ENCODE measurements around the gene TMEM186. TPM values are rescaled to one million over a fixed set of nuclear protein-coding genes. Genes with fewer than 3 reads are reported as not detected.

TMEM186 gene
- total RNA-seq, 1 donor from 2014 or later, result 9.6 TPM

DNA sequence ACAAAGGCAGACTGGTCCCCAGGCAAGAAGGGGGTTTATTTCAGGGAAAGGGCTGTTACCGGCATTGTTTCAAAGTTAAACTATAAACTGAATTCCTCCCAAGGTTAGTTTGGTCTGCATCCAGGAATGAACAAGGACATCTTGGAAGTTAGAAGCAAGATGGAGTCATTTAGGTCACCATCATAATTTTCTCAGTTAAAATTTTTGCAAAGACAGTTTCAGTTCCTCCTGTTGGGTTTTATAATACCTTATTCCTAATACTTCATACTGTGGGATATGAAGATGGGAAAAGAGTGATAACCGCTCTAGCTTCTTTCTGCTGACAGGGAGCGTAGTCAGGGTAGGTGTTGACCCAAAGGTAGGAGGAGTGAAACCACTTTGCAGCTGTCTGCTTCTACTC is 25.0 kb upstream of the TMEM186 start:
- FAIRE-seq (no peak), DNase-seq (ENCODE audit: low read depth) (no peak)
- H4K20me1 ChIP-seq (ENCODE audit: insufficient read depth, low read length), result peaks cover 55% of the 10 kb centered on the region
- TF ChIP-seq EZH2 (IDR thresholded peaks at IDR 0.05; ENCODE audit: insufficient read depth, low read length), result no peak
- TF ChIP-seq, protein P1, sequence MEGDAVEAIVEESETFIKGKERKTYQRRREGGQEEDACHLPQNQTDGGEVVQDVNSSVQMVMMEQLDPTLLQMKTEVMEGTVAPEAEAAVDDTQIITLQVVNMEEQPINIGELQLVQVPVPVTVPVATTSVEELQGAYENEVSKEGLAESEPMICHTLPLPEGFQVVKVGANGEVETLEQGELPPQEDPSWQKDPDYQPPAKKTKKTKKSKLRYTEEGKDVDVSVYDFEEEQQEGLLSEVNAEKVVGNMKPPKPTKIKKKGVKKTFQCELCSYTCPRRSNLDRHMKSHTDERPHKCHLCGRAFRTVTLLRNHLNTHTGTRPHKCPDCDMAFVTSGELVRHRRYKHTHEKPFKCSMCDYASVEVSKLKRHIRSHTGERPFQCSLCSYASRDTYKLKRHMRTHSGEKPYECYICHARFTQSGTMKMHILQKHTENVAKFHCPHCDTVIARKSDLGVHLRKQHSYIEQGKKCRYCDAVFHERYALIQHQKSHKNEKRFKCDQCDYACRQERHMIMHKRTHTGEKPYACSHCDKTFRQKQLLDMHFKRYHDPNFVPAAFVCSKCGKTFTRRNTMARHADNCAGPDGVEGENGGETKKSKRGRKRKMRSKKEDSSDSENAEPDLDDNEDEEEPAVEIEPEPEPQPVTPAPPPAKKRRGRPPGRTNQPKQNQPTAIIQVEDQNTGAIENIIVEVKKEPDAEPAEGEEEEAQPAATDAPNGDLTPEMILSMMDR (IDR thresholded peaks at IDR 0.05; ENCODE audit: insufficient read depth, low read depth, low read length), result no peak
- no peak overlapping the region for H3K27ac Mint-ChIP-seq (ENCODE audit: unreplicated experiment)
- no peaks in the 10 kb centered on the region for H3K9me3 ChIP-seq (ENCODE audit: insufficient read depth, low read depth, low read length)
- H3K9me3 Mint-ChIP-seq (ENCODE audit: unreplicated experiment), result peaks cover 2% of the 10 kb centered on the region
- peaks cover 3% of the 10 kb centered on the region for H3K4me1 Mint-ChIP-seq (ENCODE audit: low read depth, unreplicated experiment)
- peaks cover 26% of the 10 kb centered on the region for H3K36me3 Mint-ChIP-seq (ENCODE audit: low read depth, unreplicated experiment)
- H3K36me3 ChIP-seq (ENCODE audit: insufficient read depth, low read length), result peaks cover 51% of the 10 kb centered on the region
- H3K9ac ChIP-seq (ENCODE audit: low read length), result no peak overlapping the region
- no peaks in the 10 kb centered on the region for H3K4me1 ChIP-seq (ENCODE audit: insufficient read depth, low read length)
- H3K27me3 Mint-ChIP-seq (ENCODE audit: low read depth, unreplicated experiment), result no peaks in the 10 kb centered on the region
- H3K79me2 ChIP-seq (ENCODE audit: insufficient read depth, low read length), result peaks cover 39% of the 10 kb centered on the region
- H3K4me2 ChIP-seq (ENCODE audit: low read length), result no peak overlapping the region
- H3K4me3 Mint-ChIP-seq (ENCODE audit: unreplicated experiment), result no peak overlapping the region
- no peak overlapping the region for H3K27ac ChIP-seq (ENCODE audit: low read depth, low read length)
- no peaks in the 10 kb centered on the region for H3K27me3 ChIP-seq (ENCODE audit: insufficient read depth, low read length)
- H3K4me3 ChIP-seq (ENCODE audit: insufficient read depth, low read depth, low read length), result no peak overlapping the region
- H2AFZ ChIP-seq (ENCODE audit: low read depth, low read length), result no peak overlapping the region

DNA sequence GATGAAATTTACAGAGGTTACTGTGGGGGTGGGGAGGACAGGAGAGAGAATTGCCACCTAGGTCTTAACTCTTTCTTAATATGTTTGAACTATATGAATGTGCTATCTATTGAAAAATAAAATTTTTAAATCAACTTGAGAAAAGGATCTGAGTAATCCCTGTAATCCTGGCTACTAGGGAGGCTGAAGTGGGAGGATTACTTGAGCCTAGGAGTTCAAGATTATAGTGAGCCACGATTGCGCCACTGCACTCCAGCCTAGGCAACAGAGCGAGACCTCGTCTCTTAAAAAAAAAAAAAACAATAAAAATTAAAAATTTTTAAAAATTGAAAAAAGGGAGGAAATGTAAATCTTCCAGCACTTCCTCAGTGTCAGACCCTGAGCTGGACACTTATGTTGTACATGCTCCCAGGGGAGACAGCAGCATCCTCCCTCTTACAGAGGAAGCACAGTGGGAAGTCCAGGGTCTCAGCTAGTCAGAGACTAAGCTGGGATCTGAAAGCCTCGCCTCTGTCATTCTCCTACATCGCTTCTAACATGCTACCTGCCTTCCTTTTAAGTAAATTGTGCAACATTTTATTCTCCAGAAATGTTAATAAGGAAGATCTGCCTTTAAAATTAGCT is 22.1 kb upstream of the TMEM186 start:
- FAIRE-seq (no peak), DNase-seq (ENCODE audit: low read depth) (no peak)
- H3K4me3 ChIP-seq (ENCODE audit: insufficient read depth, low read depth, low read length), result no peak overlapping the region
- Mint-ChIP-seq H3K9me3 (ENCODE audit: unreplicated experiment) (peaks cover 2% of the 10 kb centered on the region), H3K27me3 (ENCODE audit: low read depth, unreplicated experiment) (no peaks in the 10 kb centered on the region), H3K4me1 (ENCODE audit: low read depth, unreplicated experiment) (peaks cover 3% of the 10 kb centered on the region), H3K27ac (ENCODE audit: unreplicated experiment) (no peak overlapping the region), H3K4me3 (ENCODE audit: unreplicated experiment) (no peak overlapping the region), H3K36me3 (ENCODE audit: low read depth, unreplicated experiment) (peaks cover 38% of the 10 kb centered on the region)
- no peaks in the 10 kb centered on the region for H3K9me3 ChIP-seq (ENCODE audit: insufficient read depth, low read depth, low read length)
- H3K27me3 ChIP-seq (ENCODE audit: insufficient read depth, low read length), result no peaks in the 10 kb centered on the region
- H3K4me1 ChIP-seq (ENCODE audit: insufficient read depth, low read length), result no peaks in the 10 kb centered on the region
- no peak overlapping the region for H3K4me2 ChIP-seq (ENCODE audit: low read length)
- peaks cover 44% of the 10 kb centered on the region for H3K79me2 ChIP-seq (ENCODE audit: insufficient read depth, low read length)
- H3K36me3 ChIP-seq (ENCODE audit: insufficient read depth, low read length), result peaks cover 65% of the 10 kb centered on the region
- H2AFZ ChIP-seq (ENCODE audit: low read depth, low read length), result no peak overlapping the region
- no peak overlapping the region for H3K27ac ChIP-seq (ENCODE audit: low read depth, low read length)
- H3K9ac ChIP-seq (ENCODE audit: low read length), result no peak overlapping the region
- peaks cover 74% of the 10 kb centered on the region for H4K20me1 ChIP-seq (ENCODE audit: insufficient read depth, low read length)
- TF ChIP-seq EZH2 (IDR thresholded peaks at IDR 0.05; ENCODE audit: insufficient read depth, low read length), result no peak
- TF ChIP-seq, protein P1 (IDR thresholded peaks at IDR 0.05; ENCODE audit: insufficient read depth, low read depth, low read length), result no peak

DNA sequence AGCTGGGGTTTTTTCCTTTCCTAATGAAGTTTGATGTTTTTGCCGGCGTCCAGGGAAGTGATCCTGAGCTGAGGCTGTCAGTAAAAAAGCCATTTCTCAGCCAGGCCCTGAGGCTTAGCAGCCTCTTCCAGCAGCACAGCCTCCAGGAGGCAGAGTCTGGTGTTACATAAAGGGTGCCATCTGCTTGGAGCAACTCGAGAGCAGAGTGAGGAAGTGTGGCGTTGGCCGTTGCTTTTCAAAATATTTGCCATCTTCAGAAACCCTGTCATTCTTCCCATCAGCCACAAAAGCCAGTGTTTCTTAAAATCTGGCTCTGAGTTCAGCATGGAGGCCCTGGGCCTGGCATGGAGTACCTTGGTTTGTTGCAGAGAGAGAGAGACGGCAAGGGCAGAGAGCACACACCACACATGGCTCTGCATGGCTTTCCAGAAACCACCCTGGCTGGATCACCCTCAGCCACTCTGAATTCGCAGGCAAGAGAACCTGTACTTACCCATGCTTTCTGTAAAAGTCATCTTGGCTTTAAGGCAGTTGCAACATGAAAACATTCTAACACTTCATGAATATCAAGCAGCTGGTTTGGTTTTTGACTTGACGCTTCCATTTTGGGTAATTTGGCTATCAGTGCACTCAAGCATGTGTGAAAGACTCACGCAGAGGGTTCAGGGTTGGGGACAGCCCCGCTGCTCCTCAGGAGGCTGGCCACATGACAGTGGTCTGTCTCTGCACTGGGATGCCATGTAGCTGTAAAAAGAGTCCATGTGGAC is 21.2 kb upstream of the TMEM186 start:
- Mint-ChIP-seq H3K36me3 (ENCODE audit: low read depth, unreplicated experiment) (peaks cover 41% of the 10 kb centered on the region), H3K27me3 (ENCODE audit: low read depth, unreplicated experiment) (no peaks in the 10 kb centered on the region), H3K9me3 (ENCODE audit: unreplicated experiment) (peaks cover 2% of the 10 kb centered on the region), H3K4me3 (ENCODE audit: unreplicated experiment) (no peak overlapping the region), H3K27ac (ENCODE audit: unreplicated experiment) (no peak overlapping the region), H3K4me1 (ENCODE audit: low read depth, unreplicated experiment) (peaks cover 3% of the 10 kb centered on the region)
- Histone ChIP-seq H3K4me2 (ENCODE audit: low read length) (no peak overlapping the region), H3K4me1 (ENCODE audit: insufficient read depth, low read length) (no peaks in the 10 kb centered on the region), H3K79me2 (ENCODE audit: insufficient read depth, low read length) (peaks cover 51% of the 10 kb centered on the region), H3K9me3 (ENCODE audit: insufficient read depth, low read depth, low read length) (no peaks in the 10 kb centered on the region), H3K27me3 (ENCODE audit: insufficient read depth, low read length) (no peaks in the 10 kb centered on the region), H4K20me1 (ENCODE audit: insufficient read depth, low read length) (peaks cover 77% of the 10 kb centered on the region), H2AFZ (ENCODE audit: low read depth, low read length) (no peak overlapping the region), H3K4me3 (ENCODE audit: insufficient read depth, low read depth, low read length) (no peak overlapping the region), H3K27ac (ENCODE audit: low read depth, low read length) (no peak overlapping the region), H3K36me3 (ENCODE audit: insufficient read depth, low read length) (peaks cover 67% of the 10 kb centered on the region), H3K9ac (ENCODE audit: low read length) (no peak overlapping the region)
- FAIRE-seq (no peak), DNase-seq (ENCODE audit: low read depth) (no peak)
- no peak for TF ChIP-seq EZH2 (IDR thresholded peaks at IDR 0.05; ENCODE audit: insufficient read depth, low read length)
- TF ChIP-seq, protein P1 (IDR thresholded peaks at IDR 0.05; ENCODE audit: insufficient read depth, low read depth, low read length), result no peak
